PC-3 (cell line): ENCODE measurements around the gene HDAC4. TPM values are rescaled to one million over a fixed set of nuclear protein-coding genes. Genes with fewer than 3 reads are reported as not detected.

Source experiments
- ATAC-seq: fragments of 200-7000 bp; cut with Tn5 transposase; 2 replicates; pipeline ENCODE4 v1.9.1; 2020; ENCODE audit warnings: mild to moderate bottlenecking, moderate library complexity
- BruUV-seq: library from RNA; stranded (reverse); fragments of 400-500 nt; replicated peaks from 2 replicates; lab custom pipeline; 2021; lab: Mats Ljungman, UMichigan
- CTCF ChIA-PET: fragments of 300-600 bp; sonication (Branson Sonifier 250); formaldehyde crosslinking; loops from one replicate; lab custom pipeline; 2022; ENCODE audit warnings: antibody characterized with exemption; lab: Charles Lee
- POLR2A ChIA-PET: fragments of 300-600 bp; sonication (Branson Sonifier 250); formaldehyde crosslinking; loops from one replicate; lab custom pipeline; 2022; ENCODE audit warnings: antibody characterized with exemption; ENCODE audit not compliant: unreplicated experiment; lab: Charles Lee
- DNase-seq: peaks from one replicate; pipeline ENCODE4 v3.0.0-alpha.2; 2015
- H2AFZ ChIP-seq: fragments of 300-600 bp; sonication (generic); 2 replicates; pipeline ENCODE4 v1.6.0; 2016; ENCODE audit warnings: antibody characterized with exemption, low read length
- H3F3A ChIP-seq: fragments of 300-600 bp; sonication (generic); one replicate; pipeline ENCODE4 v1.6.0; 2017; ENCODE audit warnings: antibody characterized with exemption, low read length, control low read depth, mild to moderate bottlenecking; ENCODE audit not compliant: unreplicated experiment
- H3K27ac ChIP-seq: fragments of 300-600 bp; sonication (generic); 2 replicates; pipeline ENCODE4 v1.5.1; 2016; ENCODE audit warnings: mild to moderate bottlenecking, low read length
- H3K27me3 ChIP-seq: fragments of 300-600 bp; sonication (generic); 2 replicates; pipeline ENCODE4 v1.6.1; 2016; ENCODE audit warnings: low read length, mixed read lengths
- H3K36me3 ChIP-seq: fragments of 300-600 bp; sonication (generic); 2 replicates; pipeline ENCODE4 v1.6.1; 2016; ENCODE audit warnings: low read depth, mixed run types, low read length, mixed read lengths
- H3K4me1 ChIP-seq: fragments of 300-600 bp; sonication (generic); 2 replicates; pipeline ENCODE4 v1.5.1; 2016; ENCODE audit warnings: low read length; ENCODE audit not compliant: insufficient read depth
- H3K4me2 ChIP-seq: fragments of 300-600 bp; sonication (generic); 2 replicates; pipeline ENCODE4 v1.6.0; 2016; ENCODE audit warnings: low read length
- H3K4me3 ChIP-seq: fragments of 300-600 bp; sonication (generic); 2 replicates; pipeline ENCODE4 v1.5.1; 2016; ENCODE audit warnings: mild to moderate bottlenecking, low read length, mixed read lengths
- H3K79me2 ChIP-seq: fragments of 300-600 bp; sonication (generic); 2 replicates; pipeline ENCODE4 v1.6.1; 2017; ENCODE audit warnings: low read length, mixed read lengths
- H3K9ac ChIP-seq: fragments of 300-600 bp; sonication (generic); 2 replicates; pipeline ENCODE4 v1.6.0; 2016; ENCODE audit warnings: mild to moderate bottlenecking, low read length
- H3K9me2 ChIP-seq: fragments of 300-600 bp; sonication (generic); replicated peaks from 2 replicates; pipeline ENCODE4 v1.6.1; 2016; ENCODE audit warnings: mixed run types, low read length, mixed read lengths
- H3K9me3 ChIP-seq: fragments of 300-600 bp; sonication (generic); 2 replicates; pipeline ENCODE4 v1.6.1; 2016; ENCODE audit warnings: low read length, mixed read lengths
- H4K20me1 ChIP-seq: fragments of 300-600 bp; sonication (generic); 2 replicates; pipeline ENCODE4 v1.6.1; 2016; ENCODE audit warnings: low read length, mixed read lengths
- CTCF ChIP-seq: fragments of 300-600 bp; sonication (generic); conservative IDR thresholded peaks from 2 replicates; pipeline ENCODE4 v1.5.1; 2017; ENCODE audit warnings: antibody characterized with exemption, low read depth, mild to moderate bottlenecking, low read length
- EZH2 ChIP-seq: fragments of 300-600 bp; sonication (generic); IDR thresholded peaks from one replicate; pipeline ENCODE4 v1.6.1; 2017; ENCODE audit warnings: antibody characterized with exemption, mild to moderate bottlenecking, low read length; ENCODE audit not compliant: unreplicated experiment
- EZH2phosphoT487 ChIP-seq: fragments of 300-600 bp; sonication (generic); IDR thresholded peaks from 2 replicates; pipeline ENCODE4 v1.6.1; 2018; ENCODE audit warnings: mild to moderate bottlenecking, antibody characterized with exemption, low read length, borderline replicate concordance
- intact Hi-C: fragments of 100-400 bp; cut with micrococcal nuclease; formaldehyde crosslinking; loops from 2 replicates; pipeline ENCODE4 v1.9.0; 2023
- total RNA-seq: library from RNA; depleted of rRNA; stranded (reverse); fragments of >200 nt; gene quantifications from 2 replicates; pipeline ENCODE4 v1.2.3, GENCODE V29; 2014

The HDAC4 gene
- total RNA-seq, 1 experiment from 2014 or later: 8.5 TPM

- Histone ChIP-seq H3K9me3 (no peaks in the 10 kb centered on the region), H3K27me3 (no peaks in the 10 kb centered on the region), H3K4me3 (no peak overlapping the region), H2AFZ (no peak overlapping the region), H3K36me3 (no peaks in the 10 kb centered on the region), H3K9me2 (no peaks in the 10 kb centered on the region), H3K79me2 (peaks cover 9% of the 10 kb centered on the region; the same call in 1 of the 2 replicates), H3K4me1 (peaks cover 15% of the 10 kb centered on the region; the same call in 1 of the 2 replicates), H3F3A (no peaks in the 10 kb centered on the region), H3K4me2 (no peak overlapping the region), H3K9ac (no peak overlapping the region), H4K20me1 (no peaks in the 10 kb centered on the region), H3K27ac (no peak overlapping the region)
- CTCF ChIA-PET: no interaction called here
- intact Hi-C loops: no loop called here
- DNase-seq (no peak), ATAC-seq (no peak)
- POLR2A ChIA-PET: no interaction called here
- no TSS peak for BruUV-seq
- TF ChIP-seq EZH2phosphoT487: no peak
- TF ChIP-seq CTCF: no peak
- TF ChIP-seq EZH2: no peak
Observed at GRCh38 chr2:239260546-239261327, 140.1 kb downstream of the HDAC4 start.

DNA sequence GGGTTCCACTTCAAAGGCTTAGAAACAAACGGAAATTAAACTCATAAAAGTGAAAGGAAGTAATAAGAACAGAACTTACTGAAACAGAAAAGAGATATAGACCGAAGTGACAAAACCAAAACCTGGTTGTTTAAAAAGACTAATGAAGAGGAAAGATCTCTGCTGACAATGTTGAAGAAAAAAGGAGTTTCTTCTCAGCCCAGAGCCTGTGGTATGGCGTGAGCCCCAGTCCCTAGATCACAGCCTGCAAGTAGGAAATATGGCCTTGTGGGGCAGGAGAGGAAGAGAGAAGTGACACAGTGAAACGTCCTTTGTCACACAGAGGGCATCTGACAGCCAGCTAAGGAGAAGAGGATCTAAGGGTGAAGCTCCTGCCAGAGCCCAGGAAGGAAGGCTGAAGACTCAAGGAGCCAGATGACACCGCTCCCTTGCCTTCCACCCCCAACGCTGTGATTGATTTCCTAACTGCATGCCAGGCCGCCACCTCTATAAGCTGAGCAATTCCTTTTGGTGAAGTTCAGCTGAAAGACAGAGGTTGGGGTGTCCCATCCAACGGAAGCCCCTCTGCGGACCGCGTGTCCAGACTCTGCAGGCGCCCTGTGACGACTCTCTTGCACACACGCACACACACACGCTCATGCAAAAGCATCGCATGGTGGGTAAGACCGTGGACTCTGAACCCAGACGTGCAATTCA lies 141.1 kb downstream of the HDAC4 start:
- Histone ChIP-seq H3K4me1 (peaks cover 6% of the 10 kb centered on the region; the same call in 1 of the 2 replicates), H3K27me3 (no peaks in the 10 kb centered on the region), H3K36me3 (no peaks in the 10 kb centered on the region), H3K4me3 (no peak overlapping the region), H3F3A (no peaks in the 10 kb centered on the region), H3K9me3 (no peaks in the 10 kb centered on the region), H3K9me2 (no peaks in the 10 kb centered on the region), H3K4me2 (no peak overlapping the region), H3K27ac (no peak overlapping the region), H3K9ac (no peak overlapping the region), H4K20me1 (no peaks in the 10 kb centered on the region), H3K79me2 (peaks cover 4% of the 10 kb centered on the region; the same call in 1 of the 2 replicates), H2AFZ (no peak overlapping the region)
- no TSS peak for BruUV-seq
- no peak for TF ChIP-seq EZH2
- no peak for TF ChIP-seq EZH2phosphoT487
- no peak for TF ChIP-seq CTCF
- no peak for DNase-seq
- CTCF ChIA-PET: no interaction called here
- POLR2A ChIA-PET: no interaction called here
- intact Hi-C loops: no loop called here
- ATAC-seq: no peak

GRCh38 chr2:239259173-239259572 lies 141.6 kb downstream of the HDAC4 start:
- no peak overlapping the region for H3K4me3 ChIP-seq
- ATAC-seq (no peak), DNase-seq (no peak)
- BruUV-seq: no TSS peak
- H4K20me1 ChIP-seq: no peaks in the 10 kb centered on the region
- intact Hi-C loops: no loop called here
- H3K79me2 ChIP-seq: no peaks in the 10 kb centered on the region; the same call in 1 of the 2 replicates
- no peaks in the 10 kb centered on the region for H3K9me3 ChIP-seq
- no peaks in the 10 kb centered on the region for H3F3A ChIP-seq
- H3K9ac ChIP-seq: no peak overlapping the region
- CTCF ChIA-PET: no interaction called here
- H3K4me1 ChIP-seq: peaks cover 6% of the 10 kb centered on the region; the same call in 1 of the 2 replicates
- no peak overlapping the region for H2AFZ ChIP-seq
- H3K36me3 ChIP-seq: no peaks in the 10 kb centered on the region
- POLR2A ChIA-PET: no interaction called here
- no peaks in the 10 kb centered on the region for H3K9me2 ChIP-seq
- H3K27me3 ChIP-seq: no peaks in the 10 kb centered on the region
- no peak for TF ChIP-seq CTCF
- TF ChIP-seq EZH2phosphoT487: no peak
- TF ChIP-seq EZH2: no peak
- no peak overlapping the region for H3K4me2 ChIP-seq
- no peak overlapping the region for H3K27ac ChIP-seq
